ENCODE data around the gene TRIM46. TPM values are rescaled to one million over a fixed set of nuclear protein-coding genes. Genes with fewer than 3 reads are reported as not detected.

TRIM46 gene
- total RNA-seq, 1 experiment from 2014 or later: 18.4 TPM

- no peaks in the 10 kb centered on the region for H3K9me3 ChIP-seq (ENCODE audit: control insufficient read depth, low read depth, low read length)
- no peaks in the 10 kb centered on the region; the same call in 1 of the 2 replicates for H3K4me1 ChIP-seq (ENCODE audit: insufficient read depth, low read length)
- H3K4ac ChIP-seq (ENCODE audit: low read depth, low read length): no peak overlapping the region
- H2BK15ac ChIP-seq (ENCODE audit: low read depth, low read length): no peak overlapping the region
- no CpG with 5 or more reads among the region's 7 CpGs for WGBS (ENCODE audit: extremely low coverage, insufficient read length, low lambda C conversion rate)
- no peak overlapping the region for H2BK120ac ChIP-seq (ENCODE audit: low read depth, low read length, poor library complexity, severe bottlenecking)
- no peak overlapping the region for H4K5ac ChIP-seq (ENCODE audit: insufficient read length, low read depth, low read length)
- H3K9ac ChIP-seq (ENCODE audit: extremely low read depth, insufficient read length, low read length): peak overlapping the region; percentile 71
- H3K18ac ChIP-seq (ENCODE audit: insufficient read length, low read depth, low read length): peak overlapping the region; percentile 37
- peak; percentile 86 for DNase-seq
- H3K9me3 Mint-ChIP-seq: no peaks in the 10 kb centered on the region; a peak in 1 of 5 replicates
- peak overlapping the region; percentile 81 for H3K4me2 ChIP-seq (ENCODE audit: insufficient read depth, insufficient read length, low read length)
- H4K20me1 ChIP-seq (ENCODE audit: control insufficient read depth, insufficient read depth, insufficient read length): no peaks in the 10 kb centered on the region
- H4K91ac ChIP-seq (ENCODE audit: insufficient read length, low read depth, low read length): no peak overlapping the region
- no peak overlapping the region for H2AK5ac ChIP-seq (ENCODE audit: insufficient read length, low read length)
- no peaks in the 10 kb centered on the region for H3K79me2 ChIP-seq (ENCODE audit: insufficient read depth, low read length)
- H2AFZ ChIP-seq (ENCODE audit: low read length): no peak overlapping the region
- peak overlapping the region; percentile 1 for H3K27ac ChIP-seq (ENCODE audit: insufficient read length, low read depth, low read length)
- peaks cover 0 to 10% (median 8%) of the 10 kb centered on the region in 3 experiments; a peak in 4 of 7 replicates for H3K36me3 Mint-ChIP-seq (ENCODE audit: insufficient read depth in 1 of 3, low read depth in 3 of 3)
- H3K4me3 Mint-ChIP-seq: peak overlapping the region; percentile 88
- H3K23me2 ChIP-seq (ENCODE audit: insufficient read length, low read depth, low read length, poor library complexity, severe bottlenecking): peaks cover 4% of the 10 kb centered on the region
- H3T11ph ChIP-seq (ENCODE audit: low read length): no peak overlapping the region
- H2BK20ac ChIP-seq (ENCODE audit: low read depth, low read length, poor library complexity, severe bottlenecking): no peak overlapping the region
- H3K4me1 Mint-ChIP-seq: peaks cover 20 to 27% of the 10 kb centered on the region in 2 experiments
- TF ChIP-seq CTCF (conservative IDR thresholded peaks at IDR 0.05): peak; percentile 61
- no peak overlapping the region for H2BK5ac ChIP-seq (ENCODE audit: insufficient read length, low read length)
- peak overlapping the region; percentile 91 to 99 (median 97) for H3K27ac Mint-ChIP-seq
- no peaks in the 10 kb centered on the region for H3K79me1 ChIP-seq (ENCODE audit: insufficient read depth, low read depth, low read length, poor library complexity, severe bottlenecking)
- H3K56ac ChIP-seq (ENCODE audit: insufficient read length, low read depth, low read length): no peak overlapping the region
- H3K14ac ChIP-seq (ENCODE audit: insufficient read depth, low read length): peak overlapping the region; percentile 44; the same call in 1 of the 2 replicates
- no peak overlapping the region for H2BK12ac ChIP-seq (ENCODE audit: insufficient read length, low read depth, low read length)
- no peak overlapping the region for H4K8ac ChIP-seq (replicated peaks; ENCODE audit: insufficient read length, low read depth, low read length)
- no peak overlapping the region for H3K23ac ChIP-seq (ENCODE audit: insufficient read length, low read depth, low read length)
- no peaks in the 10 kb centered on the region for H3K27me3 ChIP-seq (ENCODE audit: insufficient read depth, low read length)
- H3K27me3 Mint-ChIP-seq (ENCODE audit: low read depth): peaks cover 30% of the 10 kb centered on the region
Measured at GRCh38 chr1:155226188-155226909, 52.7 kb downstream of the TRIM46 start.

All from H9 (cell line).